G401.6 (cell line): ENCODE measurements around the gene FAM13C.

Experiments
- FAIRE-seq: peaks from 2 replicates; lab custom pipeline; 2012; peaks lifted over from hg19 to GRCh38; lab: Jason Lieb, UNC

Gene FAM13C

GRCh38 chr10:59314268-59314667 lies 48.1 kb downstream of the FAM13C start:
- no peak for FAIRE-seq

GRCh38 chr10:59312247-59312646 lies 50.1 kb downstream of the FAM13C start:
- no peak for FAIRE-seq

- FAIRE-seq, result no peak
Observed at GRCh38 chr10:59311025-59311424, 51.3 kb downstream of the FAM13C start.

DNA sequence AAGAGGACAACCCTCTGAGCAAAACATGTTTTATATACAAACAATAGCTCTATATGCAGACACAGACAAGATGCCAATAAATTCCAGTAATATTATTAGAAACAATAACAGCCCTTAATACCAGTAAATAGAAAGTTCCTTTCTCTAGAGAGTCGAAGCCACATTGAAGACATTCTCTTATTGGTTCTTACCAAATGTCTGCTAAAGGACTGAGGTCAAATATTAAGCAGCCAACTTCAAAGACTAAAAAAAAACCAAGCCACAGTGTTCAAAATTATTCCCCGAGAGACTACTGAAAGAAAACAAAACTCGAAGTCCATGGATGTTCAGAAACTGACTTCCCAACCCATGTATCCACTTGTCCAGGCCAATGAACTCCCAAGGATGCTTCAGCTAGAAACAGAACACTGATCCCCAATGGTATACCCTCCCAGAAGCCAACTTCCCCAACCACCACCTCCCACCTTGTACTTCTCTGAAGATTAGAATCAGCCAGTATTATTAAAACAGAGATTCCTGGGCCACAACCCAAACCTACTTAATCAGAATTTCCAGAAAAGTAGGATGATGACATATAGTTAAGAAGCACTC lies 51.9 kb downstream of the FAM13C start:
- FAIRE-seq, result no peak

GRCh38 chr10:59304521-59305097 lies 57.7 kb downstream of the FAM13C start:
- FAIRE-seq, result no peak

DNA sequence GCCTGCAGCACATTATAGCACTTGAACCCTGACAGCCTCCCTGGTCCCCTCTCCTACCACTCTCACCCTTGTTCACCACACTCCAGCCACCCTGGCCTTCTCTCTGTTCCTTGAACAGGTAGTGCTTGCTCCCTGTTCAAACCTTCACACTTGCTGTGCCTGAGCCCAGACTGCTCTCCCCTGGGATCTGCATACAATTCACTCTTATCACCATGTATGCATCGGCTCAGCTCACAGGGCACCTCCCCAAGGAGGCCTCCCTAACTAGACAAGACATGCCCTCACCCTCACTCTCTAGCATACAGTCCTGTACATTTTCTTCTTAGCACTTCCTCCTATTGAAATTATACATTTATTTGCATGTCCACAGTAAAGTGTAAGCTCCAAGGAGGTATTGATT lies 59.3 kb downstream of the FAM13C start:
- no peak for FAIRE-seq

GRCh38 chr10:59302381-59302780 lies 60.0 kb downstream of the FAM13C start:
- no peak for FAIRE-seq

DNA sequence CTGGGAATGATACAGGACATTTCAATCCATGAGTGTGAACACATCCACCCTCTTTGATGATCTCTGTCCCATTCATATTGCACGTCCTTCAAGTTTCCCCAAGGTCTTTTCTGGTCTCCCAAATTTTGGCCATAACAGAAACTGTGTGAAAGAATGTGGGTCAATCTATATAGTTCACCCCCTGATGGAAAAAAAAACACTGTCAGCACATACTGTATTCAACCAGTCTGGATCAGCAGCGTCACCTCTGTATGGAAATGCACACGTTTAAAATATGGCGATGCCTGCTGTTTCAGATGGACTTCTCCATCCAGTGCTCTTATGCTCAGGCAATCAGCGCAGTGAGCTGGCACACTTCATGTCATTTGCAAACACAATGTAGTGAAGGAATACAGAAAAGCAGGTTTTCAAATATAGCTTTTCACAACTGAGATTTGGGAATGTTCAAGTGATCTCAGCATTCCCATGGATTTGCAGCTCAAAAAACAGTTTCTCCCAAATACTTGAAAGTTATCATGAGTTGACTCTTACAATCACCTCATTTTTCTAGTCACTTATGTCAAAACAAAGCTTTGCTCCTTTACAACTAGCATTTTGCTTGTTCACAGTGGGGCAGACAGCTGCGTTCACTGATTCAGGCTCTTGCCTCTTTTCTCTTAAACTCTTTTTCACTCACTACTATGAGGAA lies 61.1 kb downstream of the FAM13C start:
- FAIRE-seq, result no peak

DNA sequence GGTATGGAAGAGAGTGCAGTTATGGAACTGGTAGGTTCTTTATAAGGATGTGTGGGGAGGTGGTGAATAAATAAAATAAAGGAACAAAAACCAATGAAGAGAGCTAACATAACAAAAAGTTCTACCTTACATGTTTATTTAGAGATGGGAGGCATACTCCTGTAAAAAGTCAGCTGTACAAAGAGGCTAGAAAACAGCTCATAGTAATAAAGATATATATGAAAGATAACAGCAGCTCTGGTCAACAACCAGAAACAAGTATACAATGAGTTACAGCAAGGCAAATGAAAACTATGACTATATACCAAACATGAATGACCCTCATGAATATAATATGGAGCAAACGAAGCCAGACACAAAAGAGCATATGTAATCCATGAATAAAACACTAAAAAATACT lies 62.0 kb downstream of the FAM13C start:
- FAIRE-seq, result no peak

- no peak for FAIRE-seq
Observed at GRCh38 chr10:59299933-59300332, 62.4 kb downstream of the FAM13C start.

DNA sequence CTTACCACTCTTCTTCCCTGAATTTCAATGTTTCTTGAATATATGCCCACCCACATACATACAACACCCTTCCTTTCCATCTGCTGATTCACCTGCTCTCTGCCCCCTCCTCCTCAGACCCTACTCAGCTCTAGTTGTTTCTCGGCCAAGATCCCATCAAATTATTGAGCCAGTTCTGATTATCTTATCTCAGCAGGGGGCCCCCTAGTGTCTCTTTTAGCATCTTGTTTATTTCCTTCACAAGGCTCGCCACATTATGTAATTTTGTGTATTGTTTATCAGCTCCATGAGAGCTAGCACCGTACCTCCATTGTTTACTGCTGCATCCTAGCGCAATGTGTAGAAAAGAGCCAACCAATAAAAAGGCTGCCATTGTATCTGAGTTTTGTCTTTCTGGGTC lies 71.9 kb downstream of the FAM13C start:
- FAIRE-seq, result no peak

GRCh38 chr10:59289853-59290252 lies 72.5 kb downstream of the FAM13C start:
- no peak for FAIRE-seq

GRCh38 chr10:59287587-59288255 lies 74.6 kb downstream of the FAM13C start:
- no peak for FAIRE-seq

DNA sequence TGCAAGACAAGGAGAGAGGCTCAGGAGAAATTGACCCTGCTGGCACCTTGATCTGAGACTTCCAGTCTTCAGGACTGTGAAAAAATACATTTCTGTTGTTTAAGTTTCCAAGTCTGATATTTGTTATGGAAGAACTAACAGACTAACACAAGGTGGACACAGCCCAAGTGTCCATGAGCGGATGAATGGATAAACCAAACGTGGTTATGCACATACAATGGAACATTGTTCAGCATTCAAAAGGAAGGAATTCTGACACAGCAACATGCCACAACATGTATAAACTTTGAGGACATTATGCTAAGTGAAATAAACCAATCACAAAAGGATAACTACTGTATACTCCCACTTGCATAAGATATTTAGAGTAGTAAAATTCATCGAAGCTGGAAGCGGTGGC lies 76.5 kb downstream of the FAM13C start:
- no peak for FAIRE-seq

- no peak for FAIRE-seq
Observed at GRCh38 chr10:59285073-59285472, 77.3 kb downstream of the FAM13C start.

GRCh38 chr10:59284118-59284975 lies 78.0 kb downstream of the FAM13C start:
- FAIRE-seq, result no peak

GRCh38 chr10:59283456-59284091 lies 78.8 kb downstream of the FAM13C start:
- no peak for FAIRE-seq

GRCh38 chr10:59281861-59282260 lies 80.5 kb downstream of the FAM13C start:
- no peak for FAIRE-seq

GRCh38 chr10:59279991-59280505 lies 82.3 kb downstream of the FAM13C start:
- FAIRE-seq, result no peak

- FAIRE-seq, result no peak
Observed at GRCh38 chr10:59279476-59279875, 82.9 kb downstream of the FAM13C start.

DNA sequence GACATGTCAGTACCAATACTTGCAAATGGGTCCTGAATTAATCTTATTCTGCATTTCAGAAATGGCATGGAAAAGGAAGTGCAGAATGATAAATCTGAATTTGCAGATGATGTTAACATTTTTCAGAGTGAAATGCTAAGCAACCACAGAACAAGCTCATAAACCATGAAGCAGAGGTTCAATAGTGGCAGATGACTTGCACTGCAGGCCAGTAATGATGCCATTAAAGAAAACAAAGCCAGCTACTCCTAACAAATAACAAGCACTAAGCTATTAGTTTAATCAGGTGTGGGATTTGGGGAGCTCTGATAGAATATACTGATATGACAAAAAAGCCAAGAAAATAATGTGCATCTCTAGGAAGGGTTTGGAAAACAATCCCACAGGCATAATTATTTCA lies 85.4 kb downstream of the FAM13C start:
- no peak for FAIRE-seq

GRCh38 chr10:59276133-59276532 lies 86.2 kb downstream of the FAM13C start:
- FAIRE-seq, result no peak
